Keratinocyte (primary cell): ENCODE results near the gene EBF4. TPM values are rescaled to one million over a fixed set of nuclear protein-coding genes. Genes with fewer than 3 reads are reported as not detected.

Experiments
- DNase-seq: peaks from one replicate; pipeline ENCODE4 v3.0.0-alpha.2; 2011; ENCODE audit warnings: low read depth, missing footprints, low spot score
- FAIRE-seq: peaks from 2 replicates; lab custom pipeline; 2011; peaks lifted over from hg19 to GRCh38; lab: Jason Lieb, UNC
- H2AFZ ChIP-seq: 2 replicates; pipeline ENCODE4 v1.6.0; 2012; ENCODE audit warnings: low read length, control low read depth, inconsistent platforms; ENCODE audit not compliant: control insufficient read depth
- H3K27ac ChIP-seq: 2 replicates; pipeline ENCODE4 v1.5.1; 2011; ENCODE audit warnings: low read length; ENCODE audit not compliant: control insufficient read depth, insufficient read depth
- H3K27me3 ChIP-seq: 3 replicates; pipeline ENCODE4 v1.6.0; 2011; ENCODE audit warnings: low read length; ENCODE audit not compliant: control insufficient read depth, insufficient read depth; ENCODE audit errors: extremely low read depth
- H3K36me3 ChIP-seq, 2 experiments: 2 replicates in 1 of 2; 3 replicates in 1 of 2; pipeline ENCODE4 v1.5.1; 2011; ENCODE audit warnings: low read length in 2 of 2, mild to moderate bottlenecking in 1 of 2; ENCODE audit not compliant: control insufficient read depth in 2 of 2, insufficient read depth in 2 of 2; ENCODE audit errors: extremely low read depth in 1 of 2
- H3K4me1 ChIP-seq: 3 replicates; pipeline ENCODE4 v1.5.1; 2011; ENCODE audit warnings: low read length; ENCODE audit not compliant: control insufficient read depth, insufficient read depth; ENCODE audit errors: extremely low read depth
- H3K4me2 ChIP-seq: 3 replicates; pipeline ENCODE4 v1.6.0; 2011; ENCODE audit warnings: low read depth, low read length; ENCODE audit not compliant: control insufficient read depth, insufficient read depth; ENCODE audit errors: extremely low read depth
- H3K4me3 ChIP-seq, 3 experiments: fragments of 200-600 bp in 1 of 3; sonication (generic) in 1 of 3; 2 replicates in 2 of 3; 3 replicates in 1 of 3; pipeline ENCODE4 v1.5.1; 2011 to 2016; ENCODE audit warnings: low read length in 3 of 3, mild to moderate bottlenecking in 3 of 3, control low read depth in 2 of 3, inconsistent platforms in 1 of 3, low read depth in 1 of 3, mixed read lengths in 1 of 3, mixed run types in 1 of 3, moderate library complexity in 1 of 3; ENCODE audit not compliant: control insufficient read depth in 2 of 3, insufficient read depth in 2 of 3; ENCODE audit errors: extremely low read depth in 1 of 3
- H3K79me2 ChIP-seq: 2 replicates; pipeline ENCODE4 v1.6.0; 2012; ENCODE audit warnings: low read length; ENCODE audit not compliant: control insufficient read depth, insufficient read depth
- H3K9ac ChIP-seq: 3 replicates; pipeline ENCODE4 v1.6.0; 2011; ENCODE audit warnings: low read length; ENCODE audit not compliant: control insufficient read depth, insufficient read depth; ENCODE audit errors: extremely low read depth
- H3K9me1 ChIP-seq: 3 replicates; pipeline ENCODE4 v1.6.0; 2011; ENCODE audit warnings: low read length; ENCODE audit not compliant: control insufficient read depth, insufficient read depth; ENCODE audit errors: extremely low read depth
- H3K9me3 ChIP-seq: 2 replicates; pipeline ENCODE4 v1.5.1; 2012; ENCODE audit warnings: low read depth, low read length; ENCODE audit not compliant: control insufficient read depth
- H4K20me1 ChIP-seq: 3 replicates; pipeline ENCODE4 v1.6.0; 2011; ENCODE audit warnings: low read length; ENCODE audit not compliant: control insufficient read depth, insufficient read depth; ENCODE audit errors: extremely low read depth
- CTCF ChIP-seq, 3 experiments: IDR thresholded peaks in 1 of 3; conservative IDR thresholded peaks in 1 of 3; optimal IDR thresholded peaks in 1 of 3; 2 replicates in 2 of 3; 3 replicates in 1 of 3; pipeline versions ENCODE3 to v1.5.1; 2011; ENCODE audit warnings: low read length in 3 of 3, mild to moderate bottlenecking in 3 of 3, moderate library complexity in 2 of 3, control low read depth in 1 of 3, inconsistent platforms in 1 of 3; ENCODE audit not compliant: insufficient read depth in 2 of 3; ENCODE audit errors: extremely low read depth in 1 of 3
- EZH2 ChIP-seq: IDR thresholded peaks from one replicate; pipeline ENCODE4 v1.6.1; 2012; ENCODE audit warnings: inconsistent platforms, mild to moderate bottlenecking, low read length, moderate library complexity
- dilution Hi-C: fragments of 300-500 bp; cut with MboI; formaldehyde crosslinking; loops from one replicate; pipeline ENCODE4 v1.7.0; 2020; ENCODE audit warnings: low sequenced_read_pairs; ENCODE audit not compliant: extremely low pct_ligation_motif_present
- polyA plus RNA-seq, 5 experiments: library from polyadenylated mRNA; depleted of rRNA in 3 of 5; stranded (reverse) in 3 of 5; stranded (forward) in 1 of 5; unstranded in 1 of 5; fragments of >200 nt; gene quantifications; 1 replicate in 1 of 5; 2 replicates in 3 of 5; 3 replicates in 1 of 5; pipeline versions ENCODE4 v1.2.1 to v1.2.3, GENCODE V29; 2011 to 2012; ENCODE audit warnings: missing spikeins in 2 of 5, low read depth in 1 of 5, low replicate concordance in 1 of 5

Gene EBF4
- polyA plus RNA-seq, 1 donor (not counting 4 experiments of a cell fraction or from before 2014, with no cell fraction given) = not detected

- Histone ChIP-seq H3K9ac (no peak overlapping the region), H3K9me1 (no peaks in the 10 kb centered on the region), H3K9me3 (no peaks in the 10 kb centered on the region), H3K27ac (no peak overlapping the region), H3K4me1 (peaks cover 18% of the 10 kb centered on the region), H3K79me2 (peaks cover 54% of the 10 kb centered on the region), H4K20me1 (peaks cover 39% of the 10 kb centered on the region), H3K27me3 (no peaks in the 10 kb centered on the region), H3K36me3 (peaks cover 48 to 56% of the 10 kb centered on the region in 2 experiments), H3K4me3 (no peak overlapping the region), H3K4me2 (no peak overlapping the region), H2AFZ (no peak overlapping the region)
- FAIRE-seq (no peak), DNase-seq (no peak)
- dilution Hi-C loops = no loop called here
- TF ChIP-seq EZH2 = no peak
- TF ChIP-seq CTCF (optimal IDR thresholded peaks at IDR 0.05 in 1 of 3, IDR thresholded peaks at IDR 0.05 in 1 of 3, conservative IDR thresholded peaks at IDR 0.05 in 1 of 3; ENCODE audit: extremely low read depth in 1 of 3, insufficient read depth in 2 of 3, low read length in 3 of 3) = no peak
These were observed 36.0 kb upstream of the EBF4 start for GRCh38 chr20:2656471-2657117.

GRCh38 chr20:2657241-2657640 is 35.3 kb upstream of the EBF4 start:
- Histone ChIP-seq H3K4me3 (no peak overlapping the region), H3K4me2 (no peak overlapping the region), H2AFZ (no peak overlapping the region), H3K9me1 (no peaks in the 10 kb centered on the region), H3K27me3 (no peaks in the 10 kb centered on the region), H3K27ac (no peak overlapping the region), H3K9ac (no peak overlapping the region), H3K79me2 (peaks cover 51% of the 10 kb centered on the region), H3K36me3 (peaks cover 50 to 59% of the 10 kb centered on the region in 2 experiments), H4K20me1 (peaks cover 39% of the 10 kb centered on the region), H3K9me3 (no peaks in the 10 kb centered on the region), H3K4me1 (peaks cover 18% of the 10 kb centered on the region)
- no peak for DNase-seq
- dilution Hi-C loops = no loop called here
- TF ChIP-seq CTCF (optimal IDR thresholded peaks at IDR 0.05 in 1 of 3, IDR thresholded peaks at IDR 0.05 in 1 of 3, conservative IDR thresholded peaks at IDR 0.05 in 1 of 3; ENCODE audit: extremely low read depth in 1 of 3, insufficient read depth in 2 of 3, low read length in 3 of 3) (no peak), EZH2 (no peak)
- no peak for FAIRE-seq
